DND-41 (cell line): ENCODE data around the gene RASGRP1.

Experiments used
- ATAC-seq: fragments of 200-7000 bp; cut with Tn5 transposase; 3 replicates; pipeline ENCODE4 v1.9.1; 2021; ENCODE audit warnings: low read depth; ENCODE audit not compliant: insufficient read depth
- DNase-seq: peaks from one replicate; pipeline ENCODE4 v3.0.0-alpha.2; 2020
- H2AFZ ChIP-seq: 2 replicates; pipeline ENCODE4 v1.6.0; 2012; ENCODE audit warnings: low read depth, low read length
- H3K27ac ChIP-seq: 2 replicates; pipeline ENCODE4 v1.5.1; 2012; ENCODE audit warnings: low read length, inconsistent platforms
- H3K27me3 ChIP-seq: fragments of 200-600 bp; sonication (generic); 2 replicates; pipeline ENCODE4 v1.6.0; 2012; ENCODE audit warnings: low read length, mild to moderate bottlenecking, inconsistent platforms; ENCODE audit not compliant: insufficient read depth, poor library complexity
- H3K36me3 ChIP-seq: 2 replicates; pipeline ENCODE4 v1.5.1; 2012; ENCODE audit warnings: low read length, inconsistent platforms; ENCODE audit not compliant: insufficient read depth
- H3K4me1 ChIP-seq: 2 replicates; pipeline ENCODE4 v1.5.1; 2012; ENCODE audit warnings: mild to moderate bottlenecking, low read length; ENCODE audit not compliant: insufficient read depth
- H3K4me2 ChIP-seq: 2 replicates; pipeline ENCODE4 v1.6.0; 2012; ENCODE audit warnings: mild to moderate bottlenecking, moderate library complexity, low read length, inconsistent platforms; ENCODE audit not compliant: insufficient read depth
- H3K4me3 ChIP-seq, 2 experiments: fragments of 200-600 bp in 1 of 2; shearing (Covaris generic) in 1 of 2; 2 replicates each; pipeline ENCODE4 v1.5.1; 2012 to 2016; ENCODE audit warnings: inconsistent platforms in 2 of 2, low read length in 2 of 2, mild to moderate bottlenecking in 2 of 2, low read depth in 1 of 2, moderate library complexity in 1 of 2
- H3K79me2 ChIP-seq: 2 replicates; pipeline ENCODE4 v1.6.0; 2012; ENCODE audit warnings: low read length, inconsistent platforms; ENCODE audit not compliant: insufficient read depth
- H3K9ac ChIP-seq: 2 replicates; pipeline ENCODE4 v1.6.0; 2012; ENCODE audit warnings: low read depth, mild to moderate bottlenecking, inconsistent platforms, low read length, moderate library complexity
- H3K9me3 ChIP-seq: 2 replicates; pipeline ENCODE4 v1.5.1; 2012; ENCODE audit warnings: low read length, moderate library complexity, mild to moderate bottlenecking, inconsistent platforms; ENCODE audit not compliant: insufficient read depth, severe bottlenecking
- H4K20me1 ChIP-seq: 2 replicates; pipeline ENCODE4 v1.6.0; 2012; ENCODE audit warnings: low read length; ENCODE audit not compliant: insufficient read depth
- CTCF ChIP-seq: IDR thresholded peaks from 2 replicates; pipeline ENCODE4 v1.5.1; 2012; ENCODE audit warnings: borderline replicate concordance, low read length, moderate library complexity, mild to moderate bottlenecking; ENCODE audit not compliant: poor library complexity, severe bottlenecking; ENCODE audit errors: extremely low read depth
- EZH2 ChIP-seq: IDR thresholded peaks from 3 replicates; pipeline ENCODE4 v1.6.1; 2012; ENCODE audit warnings: borderline replicate concordance, low read depth, mild to moderate bottlenecking, moderate library complexity, low read length, inconsistent platforms; ENCODE audit not compliant: severe bottlenecking

RASGRP1 gene

GRCh38 chr15:38496151-38496550 is 68.5 kb downstream of the RASGRP1 start:
- Histone ChIP-seq H3K36me3 (peaks cover 38% of the 10 kb centered on the region), H3K27me3 (no peaks in the 10 kb centered on the region), H3K4me1 (no peaks in the 10 kb centered on the region), H3K27ac (no peak overlapping the region), H2AFZ (no peak overlapping the region), H4K20me1 (no peaks in the 10 kb centered on the region), H3K9me3 (no peaks in the 10 kb centered on the region), H3K9ac (no peak overlapping the region), H3K4me3 (no peak overlapping the region), H3K79me2 (no peaks in the 10 kb centered on the region), H3K4me2 (no peak overlapping the region)
- TF ChIP-seq CTCF (no peak), EZH2 (no peak)
- DNase-seq (no peak), ATAC-seq (no peak)

- Histone ChIP-seq H3K4me3 (no peak overlapping the region), H4K20me1 (no peaks in the 10 kb centered on the region), H3K9me3 (no peaks in the 10 kb centered on the region), H3K27ac (no peak overlapping the region), H3K4me1 (no peaks in the 10 kb centered on the region), H3K27me3 (no peaks in the 10 kb centered on the region), H3K36me3 (peaks cover 43% of the 10 kb centered on the region; the same call in 1 of the 2 replicates), H3K4me2 (no peak overlapping the region), H2AFZ (no peak overlapping the region), H3K9ac (no peak overlapping the region), H3K79me2 (no peaks in the 10 kb centered on the region)
- no peak for TF ChIP-seq EZH2
- TF ChIP-seq CTCF: no peak
- DNase-seq: no peak
- no peak for ATAC-seq
Observed at GRCh38 chr15:38490242-38490922, 74.2 kb downstream of the RASGRP1 start.

- no peaks in the 10 kb centered on the region for H3K27me3 ChIP-seq
- H3K9ac ChIP-seq: no peak overlapping the region
- no peak overlapping the region for H3K4me2 ChIP-seq
- H3K4me3 ChIP-seq: no peak overlapping the region
- H3K4me1 ChIP-seq: no peaks in the 10 kb centered on the region
- peaks cover 34% of the 10 kb centered on the region; the same call in 1 of the 2 replicates for H3K36me3 ChIP-seq
- no peaks in the 10 kb centered on the region for H4K20me1 ChIP-seq
- H2AFZ ChIP-seq: no peak overlapping the region
- H3K79me2 ChIP-seq: no peaks in the 10 kb centered on the region
- H3K27ac ChIP-seq: no peak overlapping the region
- no peak for DNase-seq
- TF ChIP-seq EZH2 (no peak), CTCF (no peak)
- H3K9me3 ChIP-seq: no peaks in the 10 kb centered on the region
- ATAC-seq: no peak
Observed at GRCh38 chr15:38487378-38487777, 77.2 kb downstream of the RASGRP1 start.
